ENCODE measurements around the gene UBE2I.

The UBE2I gene

GRCh38 chr16:1320658-1321240, 11.3 kb downstream of the UBE2I start:
- H3K9me3 ChIP-seq (ENCODE audit: control insufficient read depth in 1 of 2, low read length in 2 of 2): no peaks in the 10 kb centered on the region
- H3K36me3 ChIP-seq (ENCODE audit: control insufficient read depth in 1 of 2, insufficient read depth in 2 of 2, low read length in 2 of 2): peaks cover 53 to 84% of the 10 kb centered on the region in 2 donors
- no peak overlapping the region for H3K9ac ChIP-seq (ENCODE audit: low read depth in 1 of 2, low read length in 2 of 2)
- H3K27ac ChIP-seq (ENCODE audit: low read depth, low read length): no peak overlapping the region
- no peaks in the 10 kb centered on the region for H3K27me3 ChIP-seq (ENCODE audit: control insufficient read depth in 1 of 2, insufficient read depth in 2 of 2, low read length in 2 of 2)
- H3K4me3 ChIP-seq (ENCODE audit: low read depth in 1 of 2, low read length in 2 of 2): no peak overlapping the region
- no peaks in the 10 kb centered on the region for H3K4me1 ChIP-seq (ENCODE audit: control insufficient read depth in 1 of 2, insufficient read depth in 2 of 2, low read length in 2 of 2)

GRCh38 chr16:1322407-1322806, 13.0 kb downstream of the UBE2I start:
- no peak overlapping the region for H3K4me3 ChIP-seq (ENCODE audit: low read depth in 1 of 2, low read length in 2 of 2)
- H3K36me3 ChIP-seq (ENCODE audit: control insufficient read depth in 1 of 2, insufficient read depth in 2 of 2, low read length in 2 of 2): peaks cover 41 to 68% of the 10 kb centered on the region in 2 donors
- no peaks in the 10 kb centered on the region for H3K27me3 ChIP-seq (ENCODE audit: control insufficient read depth in 1 of 2, insufficient read depth in 2 of 2, low read length in 2 of 2)
- H3K9ac ChIP-seq (ENCODE audit: low read depth in 1 of 2, low read length in 2 of 2): no peak overlapping the region
- H3K9me3 ChIP-seq (ENCODE audit: control insufficient read depth in 1 of 2, low read length in 2 of 2): no peaks in the 10 kb centered on the region
- H3K27ac ChIP-seq (ENCODE audit: low read depth, low read length): no peak overlapping the region
- no peaks in the 10 kb centered on the region for H3K4me1 ChIP-seq (ENCODE audit: control insufficient read depth in 1 of 2, insufficient read depth in 2 of 2, low read length in 2 of 2)

- H3K27ac ChIP-seq (ENCODE audit: low read depth, low read length): peak overlapping the region; percentile 6
- no peaks in the 10 kb centered on the region for H3K4me1 ChIP-seq (ENCODE audit: control insufficient read depth in 1 of 2, insufficient read depth in 2 of 2, low read length in 2 of 2)
- H3K4me3 ChIP-seq (ENCODE audit: low read depth in 1 of 2, low read length in 2 of 2): no peak overlapping the region
- H3K27me3 ChIP-seq (ENCODE audit: control insufficient read depth in 1 of 2, insufficient read depth in 2 of 2, low read length in 2 of 2): no peaks in the 10 kb centered on the region
- H3K9ac ChIP-seq (ENCODE audit: low read depth in 1 of 2, low read length in 2 of 2): no peak overlapping the region
- H3K9me3 ChIP-seq (ENCODE audit: control insufficient read depth in 1 of 2, low read length in 2 of 2): no peaks in the 10 kb centered on the region
- H3K36me3 ChIP-seq (ENCODE audit: control insufficient read depth in 1 of 2, insufficient read depth in 2 of 2, low read length in 2 of 2): peaks cover 33 to 57% of the 10 kb centered on the region in 2 donors
These were observed 14.1 kb downstream of the UBE2I start for GRCh38 chr16:1323296-1324239.

DNA sequence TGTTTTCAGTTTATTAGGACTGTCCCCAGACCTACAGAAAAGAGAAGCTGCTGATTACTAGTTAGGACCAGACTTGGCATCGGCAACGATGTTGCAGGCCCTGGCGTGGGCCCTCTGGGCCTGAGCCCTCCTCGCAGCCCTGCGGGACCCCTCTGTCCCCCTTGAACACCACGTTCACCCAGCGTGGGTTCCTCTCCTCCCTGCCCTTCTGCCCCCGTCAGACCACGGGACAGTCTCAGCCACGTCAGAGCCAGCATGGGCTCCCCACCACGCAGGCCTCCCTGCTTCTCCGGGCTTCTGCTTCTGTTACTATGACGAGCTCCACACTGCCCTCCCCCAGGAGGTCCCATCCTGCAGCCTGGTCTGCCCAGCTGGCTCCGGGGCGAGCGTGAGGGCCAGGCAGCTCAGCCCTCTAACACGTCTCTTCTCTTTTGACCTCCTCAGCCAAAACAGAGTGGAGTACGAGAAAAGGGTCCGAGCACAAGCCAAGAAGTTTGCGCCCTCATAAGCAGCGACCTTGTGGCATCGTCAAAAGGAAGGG, 14.9 kb downstream of the UBE2I start:
- no peaks in the 10 kb centered on the region for H3K9me3 ChIP-seq (ENCODE audit: control insufficient read depth in 1 of 2, low read length in 2 of 2)
- no peak overlapping the region for H3K4me3 ChIP-seq (ENCODE audit: low read depth in 1 of 2, low read length in 2 of 2)
- H3K27me3 ChIP-seq (ENCODE audit: control insufficient read depth in 1 of 2, insufficient read depth in 2 of 2, low read length in 2 of 2): no peaks in the 10 kb centered on the region
- H3K27ac ChIP-seq (ENCODE audit: low read depth, low read length): no peak overlapping the region
- H3K4me1 ChIP-seq (ENCODE audit: control insufficient read depth in 1 of 2, insufficient read depth in 2 of 2, low read length in 2 of 2): no peaks in the 10 kb centered on the region
- H3K9ac ChIP-seq (ENCODE audit: low read depth in 1 of 2, low read length in 2 of 2): no peak overlapping the region
- peaks cover 27 to 49% of the 10 kb centered on the region in 2 donors for H3K36me3 ChIP-seq (ENCODE audit: control insufficient read depth in 1 of 2, insufficient read depth in 2 of 2, low read length in 2 of 2)

- Histone ChIP-seq H3K4me1 (ENCODE audit: control insufficient read depth in 1 of 2, insufficient read depth in 2 of 2, low read length in 2 of 2) (no peaks in the 10 kb centered on the region), H3K4me3 (ENCODE audit: low read depth in 1 of 2, low read length in 2 of 2) (no peak overlapping the region), H3K9ac (ENCODE audit: low read depth in 1 of 2, low read length in 2 of 2) (no peak overlapping the region), H3K27ac (ENCODE audit: low read depth, low read length) (no peak overlapping the region), H3K27me3 (ENCODE audit: control insufficient read depth in 1 of 2, insufficient read depth in 2 of 2, low read length in 2 of 2) (no peaks in the 10 kb centered on the region), H3K9me3 (ENCODE audit: control insufficient read depth in 1 of 2, low read length in 2 of 2) (peaks cover 0 to 1% of the 10 kb centered on the region in 2 donors), H3K36me3 (ENCODE audit: control insufficient read depth in 1 of 2, insufficient read depth in 2 of 2, low read length in 2 of 2) (peaks cover 18 to 40% of the 10 kb centered on the region in 2 donors)
These were observed 15.8 kb downstream of the UBE2I start for GRCh38 chr16:1325261-1325660.

- peaks cover 2 to 4% of the 10 kb centered on the region in 2 donors for H3K9me3 ChIP-seq (ENCODE audit: control insufficient read depth in 1 of 2, low read length in 2 of 2)
- H3K27ac ChIP-seq (ENCODE audit: low read depth, low read length): no peak overlapping the region
- no peaks in the 10 kb centered on the region for H3K4me1 ChIP-seq (ENCODE audit: control insufficient read depth in 1 of 2, insufficient read depth in 2 of 2, low read length in 2 of 2)
- H3K36me3 ChIP-seq (ENCODE audit: control insufficient read depth in 1 of 2, insufficient read depth in 2 of 2, low read length in 2 of 2): peaks cover 13 to 34% of the 10 kb centered on the region in 2 donors
- H3K9ac ChIP-seq (ENCODE audit: low read depth in 1 of 2, low read length in 2 of 2): no peak overlapping the region
- H3K4me3 ChIP-seq (ENCODE audit: low read depth in 1 of 2, low read length in 2 of 2): no peak overlapping the region
- no peaks in the 10 kb centered on the region for H3K27me3 ChIP-seq (ENCODE audit: control insufficient read depth in 1 of 2, insufficient read depth in 2 of 2, low read length in 2 of 2)
These were observed 16.4 kb downstream of the UBE2I start for GRCh38 chr16:1325673-1326371.

DNA sequence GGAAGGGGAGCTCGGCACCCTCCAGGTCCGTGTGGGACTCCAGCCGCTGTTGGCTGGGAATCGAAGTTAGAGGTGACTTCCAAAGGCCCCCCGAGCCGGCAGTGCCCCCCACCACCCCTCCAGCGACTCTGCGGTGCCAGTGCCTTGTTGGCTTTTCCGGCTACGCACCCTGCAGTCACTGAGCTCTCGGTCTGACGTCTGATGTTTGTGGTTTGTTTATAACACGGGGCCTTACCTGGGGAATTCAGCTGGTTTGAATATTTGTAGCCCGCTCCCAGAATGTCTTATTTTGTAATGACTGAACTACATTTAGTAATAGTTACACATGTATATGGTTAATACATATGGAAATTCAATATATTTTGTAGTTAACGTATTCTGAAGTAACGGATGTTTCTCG, 17.0 kb downstream of the UBE2I start:
- H3K27me3 ChIP-seq (ENCODE audit: control insufficient read depth in 1 of 2, insufficient read depth in 2 of 2, low read length in 2 of 2): peaks cover 2 to 3% of the 10 kb centered on the region in 2 donors
- H3K9ac ChIP-seq (ENCODE audit: low read depth in 1 of 2, low read length in 2 of 2): no peak overlapping the region
- peaks cover 3 to 5% of the 10 kb centered on the region in 2 donors for H3K4me1 ChIP-seq (ENCODE audit: control insufficient read depth in 1 of 2, insufficient read depth in 2 of 2, low read length in 2 of 2)
- peaks cover 9 to 29% of the 10 kb centered on the region in 2 donors for H3K36me3 ChIP-seq (ENCODE audit: control insufficient read depth in 1 of 2, insufficient read depth in 2 of 2, low read length in 2 of 2)
- H3K9me3 ChIP-seq (ENCODE audit: control insufficient read depth in 1 of 2, low read length in 2 of 2): peaks cover 2 to 4% of the 10 kb centered on the region in 2 donors
- no peak overlapping the region for H3K27ac ChIP-seq (ENCODE audit: low read depth, low read length)
- H3K4me3 ChIP-seq (ENCODE audit: low read depth in 1 of 2, low read length in 2 of 2): no peak overlapping the region

GRCh38 chr16:1326946-1327618, 17.6 kb downstream of the UBE2I start:
- H3K9me3 ChIP-seq (ENCODE audit: control insufficient read depth in 1 of 2, low read length in 2 of 2): peaks cover 2 to 4% of the 10 kb centered on the region in 2 donors
- H3K27ac ChIP-seq (ENCODE audit: low read depth, low read length): no peak overlapping the region
- no peak overlapping the region for H3K9ac ChIP-seq (ENCODE audit: low read depth in 1 of 2, low read length in 2 of 2)
- peaks cover 9 to 12% of the 10 kb centered on the region in 2 donors for H3K4me1 ChIP-seq (ENCODE audit: control insufficient read depth in 1 of 2, insufficient read depth in 2 of 2, low read length in 2 of 2)
- peaks cover 5 to 24% of the 10 kb centered on the region in 2 donors for H3K36me3 ChIP-seq (ENCODE audit: control insufficient read depth in 1 of 2, insufficient read depth in 2 of 2, low read length in 2 of 2)
- no peak overlapping the region for H3K4me3 ChIP-seq (ENCODE audit: low read depth in 1 of 2, low read length in 2 of 2)
- peaks cover 9% of the 10 kb centered on the region in 2 donors for H3K27me3 ChIP-seq (ENCODE audit: control insufficient read depth in 1 of 2, insufficient read depth in 2 of 2, low read length in 2 of 2)

- H3K9ac ChIP-seq (ENCODE audit: low read depth in 1 of 2, low read length in 2 of 2): no peak overlapping the region
- peaks cover 14% of the 10 kb centered on the region in 2 donors for H3K27me3 ChIP-seq (ENCODE audit: control insufficient read depth in 1 of 2, insufficient read depth in 2 of 2, low read length in 2 of 2)
- H3K4me3 ChIP-seq (ENCODE audit: low read depth in 1 of 2, low read length in 2 of 2): no peak overlapping the region
- peaks cover 10 to 17% of the 10 kb centered on the region in 2 donors for H3K4me1 ChIP-seq (ENCODE audit: control insufficient read depth in 1 of 2, insufficient read depth in 2 of 2, low read length in 2 of 2)
- peaks cover 5 to 24% of the 10 kb centered on the region in 2 donors for H3K36me3 ChIP-seq (ENCODE audit: control insufficient read depth in 1 of 2, insufficient read depth in 2 of 2, low read length in 2 of 2)
- H3K27ac ChIP-seq (ENCODE audit: low read depth, low read length): no peak overlapping the region
- peaks cover 2 to 4% of the 10 kb centered on the region in 2 donors for H3K9me3 ChIP-seq (ENCODE audit: control insufficient read depth in 1 of 2, low read length in 2 of 2)
These were observed 18.1 kb downstream of the UBE2I start for GRCh38 chr16:1327619-1327947.
